ENCODE results near the gene SPDYE2.
"Not testable (repeated sequence)": the region's sequence is repeated elsewhere in the genome, so short reads cannot be mapped to it uniquely, and the experiment has no call there.

Gene SPDYE2

GRCh38 chr7:102599699-102600098, 48.7 kb downstream of the SPDYE2 start:
- not testable (repeated sequence) for DNase-seq (ENCODE audit: low read depth, low spot score)

- DNase-seq (ENCODE audit: low read depth, low spot score), result not testable (repeated sequence)
These were observed 51.3 kb downstream of the SPDYE2 start for GRCh38 chr7:102602317-102602716.

- DNase-seq (ENCODE audit: low read depth, low spot score), result not testable (repeated sequence)
These were observed 53.6 kb downstream of the SPDYE2 start for GRCh38 chr7:102604431-102605145.

- not testable (repeated sequence) for DNase-seq (ENCODE audit: low read depth, low spot score)
These were observed 55.8 kb downstream of the SPDYE2 start for GRCh38 chr7:102606848-102607247.

GRCh38 chr7:102609734-102610133, 58.7 kb downstream of the SPDYE2 start:
- not testable (repeated sequence) for DNase-seq (ENCODE audit: low read depth, low spot score)

- not testable (repeated sequence) for DNase-seq (ENCODE audit: low read depth, low spot score)
These were observed 59.4 kb downstream of the SPDYE2 start for GRCh38 chr7:102610441-102610840.

- DNase-seq (ENCODE audit: low read depth, low spot score), result not testable (repeated sequence)
These were observed 60.1 kb downstream of the SPDYE2 start for GRCh38 chr7:102611013-102611674.

- not testable (repeated sequence) for DNase-seq (ENCODE audit: low read depth, low spot score)
These were observed 60.8 kb downstream of the SPDYE2 start for GRCh38 chr7:102611675-102612325.

Measured in activated CD4-positive, CD25-positive, alpha-beta regulatory T cell treated with anti-CD3 and anti-CD28 coated beads, Interleukin-2, amount 50 U/mL, for 16 hours (primary cell).